Inflammatory macrophage (primary cell): Measurements from ENCODE around the gene EML2.
"Not testable (repeated sequence)": the region's sequence is repeated elsewhere in the genome, so short reads cannot be mapped to it uniquely, and the experiment has no call there.

Experiments used
- DNase-seq, 2 donors: peaks; one replicate each; pipeline ENCODE4 v3.0.0-alpha.2; 2020 to 2022

The EML2 gene

GRCh38 chr19:45615795-45616703 lies 23.1 kb downstream of the EML2 start:
- DNase-seq, result peak in 1 of 2 donors; percentile 55

- not testable (repeated sequence) for DNase-seq
These were observed 24.1 kb downstream of the EML2 start for GRCh38 chr19:45615056-45615455.

- peak; percentile 86 to 88 for DNase-seq
These were observed 25.1 kb downstream of the EML2 start for GRCh38 chr19:45613926-45614725.

- no peak for DNase-seq
These were observed 30.2 kb downstream of the EML2 start for GRCh38 chr19:45608948-45609347.

- DNase-seq, result peak; percentile 33 to 57
These were observed 31.8 kb downstream of the EML2 start for GRCh38 chr19:45607071-45608029.

GRCh38 chr19:45601524-45602374 lies 37.4 kb downstream of the EML2 start, which contains the start of gene GPR4:
GPR4 (minus strand) TSS chr19:45602212; CDS start chr19:45591866, 10,346 bp downstream.
- no peak for DNase-seq

GRCh38 chr19:45601115-45601514 lies 38.1 kb downstream of the EML2 start:
- no peak for DNase-seq

- DNase-seq, result no peak
These were observed 38.8 kb downstream of the EML2 start for GRCh38 chr19:45600340-45600885.

GRCh38 chr19:45599286-45599685 lies 39.9 kb downstream of the EML2 start:
- no peak for DNase-seq

GRCh38 chr19:45598267-45599001 lies 40.8 kb downstream of the EML2 start:
- DNase-seq, result peak; percentile 22 to 38

- DNase-seq, result no peak
These were observed 41.6 kb downstream of the EML2 start for GRCh38 chr19:45597425-45598111.

- DNase-seq, result no peak
These were observed 43.4 kb downstream of the EML2 start for GRCh38 chr19:45595814-45596213.

GRCh38 chr19:45593520-45593919 lies 45.7 kb downstream of the EML2 start:
- no peak for DNase-seq

- no peak for DNase-seq
These were observed 46.8 kb downstream of the EML2 start for GRCh38 chr19:45592366-45592765.

- DNase-seq, result no peak
These were observed 47.6 kb downstream of the EML2 start for GRCh38 chr19:45591638-45592005.

- DNase-seq, result no peak
These were observed 48.1 kb downstream of the EML2 start for GRCh38 chr19:45591004-45591637.

GRCh38 chr19:45590300-45591003 lies 48.7 kb downstream of the EML2 start:
- no peak for DNase-seq

- no peak for DNase-seq
These were observed 49.4 kb downstream of the EML2 start for GRCh38 chr19:45589768-45590167.

GRCh38 chr19:45587873-45588272 lies 51.3 kb downstream of the EML2 start:
- no peak for DNase-seq
